ENCODE data around the gene ZNF630.
"Not testable (repeated sequence)": the region's sequence is repeated elsewhere in the genome, so short reads cannot be mapped to it uniquely, and the experiment has no call there.

DNA sequence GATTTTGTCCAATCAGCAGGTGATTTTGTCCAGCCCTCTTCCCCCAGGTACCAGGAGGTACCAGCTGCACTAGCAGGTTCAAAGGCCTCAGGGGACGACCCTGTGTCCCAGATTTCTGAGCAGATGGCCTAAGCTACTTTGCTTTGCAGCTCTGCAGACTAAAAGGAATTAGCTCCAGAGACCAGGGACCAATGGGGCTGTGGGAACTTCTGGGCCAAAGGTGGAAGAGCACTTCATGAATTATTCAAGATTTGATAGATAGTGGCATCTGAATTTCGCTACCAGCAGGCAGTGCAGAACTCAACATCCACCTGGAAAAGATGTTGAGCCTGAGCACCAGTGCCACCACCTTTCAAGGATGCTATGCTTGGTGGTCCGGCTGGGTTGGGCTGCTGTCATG lies 21.1 kb upstream of the ZNF630 start:
- not testable (repeated sequence) for TF ChIP-seq EZH2 (IDR thresholded peaks at IDR 0.05; ENCODE audit: low read length, unreplicated experiment); EZH2phosphoT487 (IDR thresholded peaks at IDR 0.05; ENCODE audit: borderline replicate concordance, low read length)
- TF ChIP-seq, protein P1, sequence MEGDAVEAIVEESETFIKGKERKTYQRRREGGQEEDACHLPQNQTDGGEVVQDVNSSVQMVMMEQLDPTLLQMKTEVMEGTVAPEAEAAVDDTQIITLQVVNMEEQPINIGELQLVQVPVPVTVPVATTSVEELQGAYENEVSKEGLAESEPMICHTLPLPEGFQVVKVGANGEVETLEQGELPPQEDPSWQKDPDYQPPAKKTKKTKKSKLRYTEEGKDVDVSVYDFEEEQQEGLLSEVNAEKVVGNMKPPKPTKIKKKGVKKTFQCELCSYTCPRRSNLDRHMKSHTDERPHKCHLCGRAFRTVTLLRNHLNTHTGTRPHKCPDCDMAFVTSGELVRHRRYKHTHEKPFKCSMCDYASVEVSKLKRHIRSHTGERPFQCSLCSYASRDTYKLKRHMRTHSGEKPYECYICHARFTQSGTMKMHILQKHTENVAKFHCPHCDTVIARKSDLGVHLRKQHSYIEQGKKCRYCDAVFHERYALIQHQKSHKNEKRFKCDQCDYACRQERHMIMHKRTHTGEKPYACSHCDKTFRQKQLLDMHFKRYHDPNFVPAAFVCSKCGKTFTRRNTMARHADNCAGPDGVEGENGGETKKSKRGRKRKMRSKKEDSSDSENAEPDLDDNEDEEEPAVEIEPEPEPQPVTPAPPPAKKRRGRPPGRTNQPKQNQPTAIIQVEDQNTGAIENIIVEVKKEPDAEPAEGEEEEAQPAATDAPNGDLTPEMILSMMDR (conservative IDR thresholded peaks at IDR 0.05; ENCODE audit: low read depth, low read length): not testable (repeated sequence)

All from PC-3 (cell line).